Lower leg skin (tissue), 3 donors: ENCODE data around the gene CDKAL1.

Experiments used
- POLR2A ChIP-seq, 2 donors: fragments of 450-650 bp; IDR thresholded peaks; one replicate each; pipeline ENCODE4 v1.6.1; 2016 to 2017; ENCODE audit warnings: antibody characterized with exemption in 2 of 2, mild to moderate bottlenecking in 1 of 2, moderate library complexity in 1 of 2
- TF ChIP-seq, protein P1 (sequence below), 3 donors: fragments of 450-650 bp; IDR thresholded peaks; one replicate each; pipeline ENCODE4 v1.5.1; 2016; ENCODE audit warnings: antibody characterized with exemption in 3 of 3, mild to moderate bottlenecking in 3 of 3, moderate library complexity in 2 of 3

DNA sequence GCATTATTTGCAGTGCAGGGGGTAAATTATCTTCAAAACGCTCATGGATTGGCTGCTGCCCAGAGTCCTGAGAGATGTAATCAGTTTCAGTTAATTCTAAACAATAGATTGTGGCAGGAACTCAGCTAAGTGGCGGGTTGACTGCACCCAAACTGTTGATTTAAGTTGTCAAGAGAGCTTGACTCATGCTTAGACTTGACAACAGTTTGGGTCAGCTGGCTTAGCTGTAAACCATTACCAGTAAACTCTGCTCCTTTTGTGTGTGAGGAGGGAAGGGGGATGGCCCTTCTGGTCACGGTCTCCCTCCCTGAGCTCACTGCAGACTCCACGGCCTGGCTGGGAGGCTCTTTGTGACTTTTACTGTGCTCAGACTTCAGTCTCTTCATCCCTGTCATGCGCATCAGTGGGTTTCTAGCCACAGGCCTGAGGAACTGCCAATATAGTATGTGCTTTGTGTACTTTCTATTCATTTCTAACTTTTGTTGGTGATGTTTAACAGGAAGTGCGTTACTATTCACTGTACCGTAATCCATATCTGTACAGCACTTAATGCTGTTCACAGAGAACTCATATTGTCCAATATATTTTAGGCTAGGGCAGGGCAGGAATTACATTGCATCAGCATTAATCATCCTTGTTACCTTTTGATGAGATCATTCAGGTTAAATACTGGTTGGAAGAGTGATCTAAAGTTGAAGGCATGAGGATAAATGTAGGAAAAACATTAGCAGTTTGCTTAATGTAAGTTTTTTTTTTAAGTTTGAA lies 488.3 kb downstream of the CDKAL1 start:
- TF ChIP-seq, protein P1, sequence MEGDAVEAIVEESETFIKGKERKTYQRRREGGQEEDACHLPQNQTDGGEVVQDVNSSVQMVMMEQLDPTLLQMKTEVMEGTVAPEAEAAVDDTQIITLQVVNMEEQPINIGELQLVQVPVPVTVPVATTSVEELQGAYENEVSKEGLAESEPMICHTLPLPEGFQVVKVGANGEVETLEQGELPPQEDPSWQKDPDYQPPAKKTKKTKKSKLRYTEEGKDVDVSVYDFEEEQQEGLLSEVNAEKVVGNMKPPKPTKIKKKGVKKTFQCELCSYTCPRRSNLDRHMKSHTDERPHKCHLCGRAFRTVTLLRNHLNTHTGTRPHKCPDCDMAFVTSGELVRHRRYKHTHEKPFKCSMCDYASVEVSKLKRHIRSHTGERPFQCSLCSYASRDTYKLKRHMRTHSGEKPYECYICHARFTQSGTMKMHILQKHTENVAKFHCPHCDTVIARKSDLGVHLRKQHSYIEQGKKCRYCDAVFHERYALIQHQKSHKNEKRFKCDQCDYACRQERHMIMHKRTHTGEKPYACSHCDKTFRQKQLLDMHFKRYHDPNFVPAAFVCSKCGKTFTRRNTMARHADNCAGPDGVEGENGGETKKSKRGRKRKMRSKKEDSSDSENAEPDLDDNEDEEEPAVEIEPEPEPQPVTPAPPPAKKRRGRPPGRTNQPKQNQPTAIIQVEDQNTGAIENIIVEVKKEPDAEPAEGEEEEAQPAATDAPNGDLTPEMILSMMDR (IDR thresholded peaks at IDR 0.05): no peak
- no peak for TF ChIP-seq POLR2A (IDR thresholded peaks at IDR 0.05)
